Measurements from ENCODE around the gene AFF1.
A peak's percentile ranks its signal among the peaks of the same experiment; 100 is the strongest.
"Not testable (repeated sequence)": the region's sequence is repeated elsewhere in the genome, so short reads cannot be mapped to it uniquely, and the experiment has no call there.

Gene AFF1

DNA sequence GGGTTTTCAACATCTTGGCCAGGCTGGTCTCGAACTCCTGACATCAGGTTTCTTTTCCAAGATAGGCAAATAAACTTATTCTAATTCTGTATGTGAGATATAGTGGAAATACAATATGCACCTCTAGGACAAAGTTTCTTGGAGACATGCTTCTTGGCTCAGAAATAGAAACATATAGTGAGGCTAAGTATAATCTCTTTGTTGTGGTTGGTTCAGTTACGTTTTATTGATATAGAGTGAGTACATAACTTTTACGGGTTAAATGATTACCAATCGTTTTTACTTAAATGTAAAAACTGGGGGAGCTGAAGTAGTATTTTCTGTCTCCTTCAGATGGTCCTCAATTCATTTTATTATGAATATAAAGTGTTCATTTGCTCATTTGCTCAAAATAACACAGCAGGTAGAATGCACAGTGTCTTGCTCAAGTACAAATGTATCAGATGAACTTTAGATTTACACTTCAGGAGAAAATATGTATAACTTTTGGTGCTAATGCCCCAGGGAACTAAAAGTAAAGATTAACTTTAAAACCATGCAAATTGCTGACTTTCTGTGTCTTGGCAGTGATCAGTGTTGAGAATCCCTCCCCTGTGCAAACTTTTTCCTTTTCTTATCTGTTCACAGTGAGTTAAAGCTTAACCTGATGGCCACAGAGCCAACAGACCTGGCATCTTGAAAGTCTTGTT is 77.6 kb downstream of the AFF1 start:
- DNase-seq = no peak

DNA sequence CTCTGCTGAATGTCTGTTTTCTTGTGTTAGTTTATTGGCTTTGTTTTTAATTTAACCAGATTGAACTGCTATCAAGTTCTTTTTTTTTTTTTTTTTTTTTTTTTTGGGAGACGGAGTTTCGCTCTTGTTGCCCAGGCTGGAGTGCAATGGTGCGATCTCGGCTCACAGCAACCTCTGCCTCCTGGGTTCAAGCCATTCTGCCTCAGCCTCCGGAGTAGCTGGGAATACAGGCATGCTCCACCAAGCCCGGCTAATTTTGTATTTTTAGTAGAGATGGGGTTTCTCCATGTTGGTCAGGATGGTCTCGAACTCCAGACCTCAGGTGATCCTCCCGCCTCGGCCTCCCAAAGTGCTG is 78.1 kb downstream of the AFF1 start:
- DNase-seq = not testable (repeated sequence)

DNA sequence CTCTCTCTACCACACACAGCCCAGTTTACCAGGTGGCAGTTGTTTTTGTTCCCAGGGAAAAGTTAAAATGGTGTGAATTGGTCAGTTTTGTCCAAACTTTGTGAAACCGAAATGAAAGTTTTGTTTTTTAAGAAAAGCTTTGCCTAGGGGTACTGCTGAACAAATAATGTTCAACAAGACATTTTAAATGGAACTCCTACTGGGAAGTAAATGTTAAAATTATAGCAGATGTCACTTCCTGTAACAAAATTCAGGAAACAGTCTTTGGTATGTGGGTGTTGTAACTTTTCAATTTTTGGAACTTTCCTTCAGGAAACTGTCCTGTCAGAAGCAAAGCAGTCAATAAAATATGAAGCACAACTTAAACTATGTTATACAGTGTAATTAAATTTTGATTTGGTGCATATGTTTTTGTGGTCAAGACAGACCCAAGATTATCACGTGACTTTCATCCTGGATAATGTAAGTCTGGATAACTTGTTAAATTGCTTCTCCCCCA is 79.5 kb downstream of the AFF1 start:
- no peak for DNase-seq

DNA sequence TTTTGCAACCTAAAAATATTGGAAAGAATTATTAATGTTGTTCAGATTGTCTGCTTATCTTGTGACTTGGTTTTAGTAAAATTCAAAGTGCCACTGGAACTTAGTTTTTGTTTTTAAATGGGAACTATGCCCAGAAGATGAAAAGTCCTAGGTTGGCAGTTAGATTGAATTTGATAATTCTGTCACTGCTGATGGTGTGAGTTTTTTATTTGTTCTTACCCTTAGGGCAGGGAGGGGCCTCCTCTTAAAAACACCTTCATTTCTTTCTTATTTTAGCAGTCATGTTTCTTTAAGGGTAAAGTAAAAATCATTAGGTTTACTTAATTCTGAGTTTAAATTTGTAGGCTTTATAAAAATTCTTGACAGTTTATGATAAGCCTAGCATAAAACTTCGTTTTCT is 80.6 kb downstream of the AFF1 start:
- no peak for DNase-seq

DNA sequence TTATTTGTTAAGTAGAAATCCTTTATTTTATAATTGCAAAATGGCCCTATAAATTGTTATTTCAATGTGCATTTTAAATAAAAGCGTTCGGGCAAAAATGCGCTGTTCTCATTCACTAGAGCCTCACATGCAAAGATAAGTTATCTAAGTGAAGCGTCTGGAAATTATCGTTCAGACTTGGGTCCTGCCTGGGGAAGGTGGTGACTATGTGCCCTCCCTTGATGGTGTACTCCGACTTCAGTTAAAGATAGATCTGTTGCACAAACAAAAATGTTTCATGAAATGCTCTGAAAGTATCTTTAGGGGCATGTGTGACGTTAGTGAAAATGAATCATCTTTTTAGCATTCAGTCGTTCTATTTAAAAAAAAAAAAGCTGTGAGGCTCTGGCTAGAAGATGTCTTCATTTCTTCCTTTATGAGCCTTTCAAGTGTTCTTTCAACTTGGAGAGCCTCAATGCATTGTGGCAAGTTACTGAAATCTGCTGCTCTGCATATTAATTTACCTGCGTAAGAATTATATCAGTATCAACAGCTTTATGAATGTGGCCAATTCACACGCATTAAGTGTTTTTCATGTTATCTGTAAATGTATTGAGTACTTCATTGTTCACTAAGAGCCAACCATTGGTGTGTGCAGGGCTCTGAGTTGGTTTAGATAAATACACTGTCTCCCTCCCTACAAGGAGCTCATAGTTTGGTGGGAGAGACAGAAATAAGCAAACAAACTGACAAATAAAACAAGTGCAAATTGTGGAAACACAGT is 83.0 kb downstream of the AFF1 start:
- no peak for DNase-seq

DNA sequence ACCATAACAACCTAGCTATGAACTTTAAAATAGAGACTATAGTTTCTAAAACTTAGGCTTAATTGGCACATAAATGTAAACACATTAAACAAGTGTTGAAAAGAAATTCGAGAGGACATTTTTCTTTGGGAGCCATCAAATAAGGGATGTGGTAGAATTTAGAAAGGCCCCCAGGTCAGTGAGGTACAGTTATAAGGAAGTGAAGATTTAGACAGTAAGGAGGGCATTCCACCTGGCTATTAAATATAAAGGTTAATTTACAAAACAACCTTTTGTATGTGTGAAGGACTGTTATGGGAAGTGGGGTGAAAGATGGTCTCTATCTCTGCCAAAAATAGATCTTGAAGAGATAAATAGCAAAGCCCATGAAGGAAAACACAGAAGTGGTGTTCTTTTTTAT is 83.9 kb downstream of the AFF1 start:
- DNase-seq = no peak

DNA sequence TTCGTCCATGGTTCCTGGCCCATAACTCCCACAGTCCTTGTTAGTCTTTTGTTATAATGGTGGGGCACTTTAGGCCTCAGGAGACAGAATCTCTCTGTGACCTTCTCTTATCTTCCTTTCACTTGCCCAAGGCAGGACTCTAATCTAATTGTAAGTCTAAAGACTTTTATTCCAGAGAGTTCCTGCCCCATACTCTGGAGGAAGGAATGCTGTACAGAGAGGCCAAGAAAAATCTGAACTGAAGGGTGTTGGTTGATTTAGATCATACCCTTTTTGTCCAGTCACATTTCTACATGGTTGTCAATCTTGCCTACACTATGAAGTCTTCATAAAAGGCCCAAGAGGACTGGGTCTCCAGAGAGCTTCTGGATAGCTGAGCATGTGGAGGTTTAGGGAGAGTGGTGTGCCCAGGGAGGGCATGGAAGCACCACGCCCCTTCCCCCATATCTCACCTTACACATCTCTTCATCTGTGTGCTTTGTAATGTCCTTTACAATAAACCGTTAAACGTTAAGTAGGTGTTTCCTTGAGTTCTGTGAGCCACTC is 84.5 kb downstream of the AFF1 start:
- DNase-seq = no peak

GRCh38 chr4:87019898-87020297 is 85.1 kb downstream of the AFF1 start:
- no peak for DNase-seq

DNA sequence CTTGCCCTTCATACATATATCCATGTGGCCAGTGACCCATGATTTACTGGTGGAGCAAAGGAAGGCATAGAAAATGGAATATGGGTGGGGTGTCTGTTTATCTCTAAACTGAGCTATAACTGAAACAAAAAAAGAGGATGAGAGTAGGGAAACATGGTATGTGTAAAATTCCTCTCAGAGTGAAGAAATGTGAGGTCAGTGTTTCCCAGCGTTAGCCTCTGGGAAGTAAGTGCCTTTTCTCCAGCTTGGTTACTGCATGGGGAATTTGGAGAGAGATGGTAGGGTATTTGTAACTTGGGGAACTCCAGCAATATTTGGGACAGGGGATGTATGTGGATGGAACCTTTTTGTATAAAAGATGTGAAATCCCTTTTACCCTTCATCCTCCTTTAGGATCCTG is 89.4 kb downstream of the AFF1 start:
- no peak for DNase-seq

DNA sequence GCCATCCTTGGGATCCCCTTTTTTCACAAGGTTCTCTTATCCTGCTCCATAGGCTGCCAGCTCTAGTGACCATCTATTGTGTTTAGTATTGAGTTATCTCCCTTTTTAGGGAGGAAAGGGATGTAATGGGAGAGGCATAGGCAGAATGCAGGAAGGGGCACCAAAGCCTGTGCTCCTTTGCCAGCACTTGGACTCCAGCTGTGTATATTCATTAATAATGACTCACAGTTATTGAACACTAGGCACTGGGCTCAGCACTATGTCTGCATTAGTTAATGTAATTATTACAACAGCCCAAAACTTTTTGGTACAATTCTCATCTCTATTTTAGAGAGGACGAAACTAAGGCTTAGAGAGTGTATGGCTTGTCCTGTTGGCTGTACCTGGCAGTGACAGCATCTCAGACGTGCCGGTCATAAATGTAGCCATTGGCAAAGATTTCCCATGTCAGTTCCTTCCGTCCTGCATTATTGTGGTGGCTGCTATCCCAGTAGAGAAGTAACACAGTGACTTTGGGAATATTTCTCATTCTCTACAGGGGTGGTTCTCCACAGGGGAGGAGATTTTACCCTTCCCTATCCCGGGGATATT is 90.3 kb downstream of the AFF1 start:
- DNase-seq = no peak

DNA sequence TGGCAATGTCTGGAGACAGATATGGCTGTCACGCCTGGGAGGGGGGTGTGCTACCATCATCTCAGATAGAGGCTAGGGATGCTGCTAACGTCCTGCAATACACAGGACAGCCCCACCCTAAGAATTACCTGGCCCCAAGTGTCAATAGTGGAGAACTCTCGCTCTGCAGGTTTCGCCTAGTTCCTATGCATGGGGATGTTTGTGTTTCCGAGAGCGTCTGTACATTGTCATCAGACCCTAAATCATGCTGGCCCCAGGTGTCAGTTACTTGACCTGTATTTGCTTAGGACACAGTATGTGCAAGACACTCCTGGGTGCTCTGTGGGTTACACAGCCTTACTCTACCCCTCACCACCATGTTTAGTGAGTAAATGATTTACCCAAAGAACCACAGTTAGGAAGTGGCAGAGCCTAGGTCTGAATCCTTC is 90.8 kb downstream of the AFF1 start:
- DNase-seq = no peak

GRCh38 chr4:87026800-87027495 is 92.1 kb downstream of the AFF1 start:
- peak; percentile 38 for DNase-seq

GRCh38 chr4:87029356-87029755 is 94.5 kb downstream of the AFF1 start:
- no peak for DNase-seq

DNA sequence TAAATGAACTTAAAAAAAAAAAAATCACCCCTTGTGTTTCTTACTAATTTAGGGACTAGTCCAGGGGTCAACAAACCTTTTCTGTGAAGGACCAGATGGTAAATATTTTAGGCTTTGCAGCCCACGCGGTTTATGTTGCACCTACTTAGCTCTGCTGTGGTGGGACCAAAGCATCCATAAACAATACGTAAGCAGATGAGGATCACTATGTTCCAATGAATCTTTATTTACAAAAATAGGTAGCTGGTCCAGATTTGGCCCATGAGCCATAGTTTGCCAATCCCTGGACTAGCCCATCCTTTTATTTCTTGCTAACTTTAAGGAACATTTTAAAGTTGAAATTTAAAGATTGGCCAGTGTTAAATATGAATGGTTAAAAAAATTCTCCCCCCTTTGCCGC is 95.3 kb downstream of the AFF1 start:
- DNase-seq = no peak

DNA sequence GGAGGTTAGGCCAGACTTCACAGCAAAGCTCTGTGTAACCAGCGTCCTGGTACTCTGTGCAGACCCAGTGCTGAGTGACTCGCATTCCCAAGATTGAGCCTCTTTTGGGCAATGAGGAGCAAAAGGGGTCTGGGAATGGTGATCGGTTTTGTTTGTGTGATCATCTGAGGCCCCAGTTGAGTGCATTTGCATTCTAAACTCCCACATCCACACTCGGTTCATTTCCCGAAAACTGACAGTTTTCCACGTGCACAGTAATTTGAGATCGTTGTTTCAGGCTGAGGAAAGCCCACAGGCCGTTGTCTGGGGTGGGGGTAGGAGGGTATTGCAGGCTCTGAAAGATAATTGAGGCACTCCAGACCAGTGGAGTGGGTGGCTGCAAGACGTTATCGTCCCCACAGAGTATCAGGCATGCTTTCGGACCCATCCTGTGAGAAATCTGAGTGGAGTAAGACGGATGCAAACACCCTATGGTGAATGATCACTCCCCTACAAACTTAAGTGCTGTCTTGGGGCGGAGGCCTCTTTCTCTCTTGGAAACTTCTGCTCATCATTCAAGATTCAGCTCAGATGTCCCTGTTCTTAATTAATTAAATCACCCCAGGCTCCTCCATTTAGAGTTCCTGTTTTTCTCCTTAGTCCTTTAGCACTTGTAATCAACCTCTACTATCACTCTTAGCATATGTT is 96.1 kb downstream of the AFF1 start:
- no peak for DNase-seq

DNA sequence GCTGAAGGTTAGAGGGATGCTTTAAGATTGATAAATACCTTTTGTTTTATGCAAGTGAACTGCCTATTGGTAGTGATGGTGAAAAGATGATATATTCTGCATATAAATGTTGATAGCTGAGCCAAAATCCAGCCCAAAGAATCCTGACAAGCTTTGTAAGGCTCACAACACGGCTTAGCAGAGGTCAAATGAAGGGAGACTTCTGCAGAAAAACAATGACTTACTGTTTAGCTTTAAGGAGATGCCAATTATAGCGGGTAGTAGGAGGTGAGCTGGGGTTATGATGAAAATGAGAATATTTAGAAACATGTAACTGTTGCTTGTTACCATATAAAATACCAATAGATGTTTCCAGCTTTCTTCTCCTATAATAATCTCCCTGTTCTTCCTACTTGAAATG is 97.1 kb downstream of the AFF1 start:
- no peak for DNase-seq

- DNase-seq = no peak
Observed at GRCh38 chr4:87032884-87033533, 98.2 kb downstream of the AFF1 start.

DNA sequence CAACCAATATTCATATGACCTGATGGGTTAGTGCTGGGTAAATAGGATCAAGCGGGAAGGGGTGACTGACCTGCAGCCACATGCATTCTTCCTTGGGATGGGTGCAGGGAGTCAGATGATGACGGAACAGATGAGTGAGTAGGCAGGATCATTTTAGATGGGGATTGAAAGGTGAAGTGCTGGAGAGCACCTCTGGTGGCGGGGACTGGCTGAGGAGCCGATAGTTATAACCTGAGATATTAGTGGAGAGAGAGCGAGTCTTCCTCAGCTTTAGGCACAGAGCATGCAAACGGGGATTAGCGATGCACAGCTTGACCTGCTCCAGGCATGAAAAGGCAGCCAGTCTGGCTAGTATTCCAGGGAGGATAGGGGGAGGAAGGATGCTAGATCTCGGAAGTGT is 99.1 kb downstream of the AFF1 start:
- no peak for DNase-seq

- no peak for DNase-seq
Observed at GRCh38 chr4:87034527-87034926, 99.7 kb downstream of the AFF1 start.

DNA sequence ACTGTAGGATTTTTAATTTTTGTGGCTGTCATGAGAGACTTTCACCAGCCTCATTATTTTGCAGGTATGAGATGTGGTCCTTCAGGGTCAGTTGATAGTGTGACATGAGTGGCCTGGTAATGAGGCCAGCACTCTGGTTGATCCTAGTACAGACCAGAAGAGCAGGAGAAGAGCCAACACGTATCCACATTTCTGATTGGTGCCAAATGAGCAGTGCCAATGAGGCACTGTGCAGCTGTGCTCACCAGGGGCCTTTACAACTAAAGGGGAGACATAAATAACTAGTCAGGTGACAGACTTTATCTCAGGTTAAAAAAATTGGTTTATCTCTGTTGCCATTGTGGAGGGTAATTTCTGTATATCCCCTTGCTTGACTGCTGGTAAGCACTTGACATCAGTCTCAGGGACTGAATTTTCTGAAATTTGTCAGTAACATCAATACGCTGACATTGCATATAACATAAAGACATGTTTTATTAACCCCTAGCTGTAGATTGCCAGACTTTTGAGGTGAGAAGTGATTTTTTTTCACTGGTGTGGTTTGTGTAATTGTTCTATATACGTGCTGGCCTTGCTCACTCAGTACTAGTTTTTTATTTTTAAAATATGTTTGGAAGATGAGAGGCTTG is 101.2 kb downstream of the AFF1 start:
- no peak for DNase-seq

GRCh38 chr4:87036713-87037112 is 101.9 kb downstream of the AFF1 start:
- DNase-seq = no peak

DNA sequence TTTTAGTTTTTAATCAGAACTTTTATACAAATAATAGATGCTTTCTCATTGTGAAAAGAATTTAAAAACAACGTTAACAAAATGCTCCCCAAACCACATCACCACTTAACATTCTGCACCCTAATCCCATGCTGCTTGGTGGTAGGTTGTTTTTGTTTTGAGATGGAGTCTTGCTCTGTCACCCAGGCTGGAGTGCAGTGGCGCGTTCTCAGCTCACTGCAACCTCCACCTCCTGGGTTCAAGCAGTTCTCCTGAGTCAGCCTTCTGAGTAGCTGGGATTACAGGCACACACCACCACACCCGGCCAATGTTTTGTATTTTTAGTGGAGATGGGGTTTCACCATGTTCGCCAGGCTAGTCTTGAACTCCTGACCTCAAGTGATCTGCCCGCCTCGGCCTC is 102.4 kb downstream of the AFF1 start:
- DNase-seq = not testable (repeated sequence)

Data from CD4-positive, alpha-beta T cell treated with Interferon gamma for 1 hour (primary cell).